GM23338 (cell line): Measurements from ENCODE around the gene ADGRB3. TPM values are rescaled to one million over a fixed set of nuclear protein-coding genes. Genes with fewer than 3 reads are reported as not detected.

Source experiments
- EZH2 ChIP-seq: fragments of 200-600 bp; sonication (generic); IDR thresholded peaks from one replicate; pipeline ENCODE4 v1.8.0; 2017; ENCODE audit warnings: antibody characterized with exemption, mild to moderate bottlenecking, low read depth; ENCODE audit not compliant: unreplicated experiment
- EZH2phosphoT487 ChIP-seq: fragments of 200-600 bp; sonication (generic); IDR thresholded peaks from one replicate; pipeline ENCODE4 v1.8.1; 2018; ENCODE audit warnings: antibody characterized with exemption; ENCODE audit not compliant: unreplicated experiment
- POLR2AphosphoS5 ChIP-seq: IDR thresholded peaks from 2 replicates; pipeline ENCODE4 v1.6.1; 2016; ENCODE audit warnings: antibody characterized with exemption, low read depth
- STAT1 ChIP-seq: IDR thresholded peaks from one replicate; pipeline ENCODE4 v1.6.1; 2016; ENCODE audit warnings: antibody characterized with exemption; ENCODE audit not compliant: unreplicated experiment
- ZNF331 ChIP-seq: fragments of 250-450 bp; sonication (Bioruptor Pico); IDR thresholded peaks from 2 replicates; pipeline ENCODE4 v1.5.0; 2020; ENCODE audit warnings: low read depth, mild to moderate bottlenecking, moderate library complexity
- polyA plus RNA-seq: library from polyadenylated mRNA; unstranded; fragments of >200 nt; fragmentation: Nextera tagmentation; extraction: Ambion mirVana; gene quantifications from 2 replicates; pipeline ENCODE4 v1.2.1, GENCODE V29; 2016
- total RNA-seq: library from RNA; depleted of rRNA; stranded (reverse); fragments of >200 nt; shearing (Covaris generic); gene quantifications from 2 replicates; pipeline ENCODE4 v1.2.3, GENCODE V29; 2014
- TF ChIP-seq, protein P1 (sequence below): fragments of 250-450 bp; sonication (Bioruptor Pico); IDR thresholded peaks from 2 replicates; pipeline ENCODE4 v1.5.0; 2020; ENCODE audit warnings: mild to moderate bottlenecking, moderate library complexity
- TF ChIP-seq, protein P2 (sequence below): IDR thresholded peaks from one replicate; pipeline ENCODE4 v1.6.1; 2018; ENCODE audit warnings: antibody characterized with exemption; ENCODE audit not compliant: unreplicated experiment

Gene ADGRB3
- total and polyA plus RNA-seq, 2 experiments from 2014 or later = 0.92 to 4.0 TPM

DNA sequence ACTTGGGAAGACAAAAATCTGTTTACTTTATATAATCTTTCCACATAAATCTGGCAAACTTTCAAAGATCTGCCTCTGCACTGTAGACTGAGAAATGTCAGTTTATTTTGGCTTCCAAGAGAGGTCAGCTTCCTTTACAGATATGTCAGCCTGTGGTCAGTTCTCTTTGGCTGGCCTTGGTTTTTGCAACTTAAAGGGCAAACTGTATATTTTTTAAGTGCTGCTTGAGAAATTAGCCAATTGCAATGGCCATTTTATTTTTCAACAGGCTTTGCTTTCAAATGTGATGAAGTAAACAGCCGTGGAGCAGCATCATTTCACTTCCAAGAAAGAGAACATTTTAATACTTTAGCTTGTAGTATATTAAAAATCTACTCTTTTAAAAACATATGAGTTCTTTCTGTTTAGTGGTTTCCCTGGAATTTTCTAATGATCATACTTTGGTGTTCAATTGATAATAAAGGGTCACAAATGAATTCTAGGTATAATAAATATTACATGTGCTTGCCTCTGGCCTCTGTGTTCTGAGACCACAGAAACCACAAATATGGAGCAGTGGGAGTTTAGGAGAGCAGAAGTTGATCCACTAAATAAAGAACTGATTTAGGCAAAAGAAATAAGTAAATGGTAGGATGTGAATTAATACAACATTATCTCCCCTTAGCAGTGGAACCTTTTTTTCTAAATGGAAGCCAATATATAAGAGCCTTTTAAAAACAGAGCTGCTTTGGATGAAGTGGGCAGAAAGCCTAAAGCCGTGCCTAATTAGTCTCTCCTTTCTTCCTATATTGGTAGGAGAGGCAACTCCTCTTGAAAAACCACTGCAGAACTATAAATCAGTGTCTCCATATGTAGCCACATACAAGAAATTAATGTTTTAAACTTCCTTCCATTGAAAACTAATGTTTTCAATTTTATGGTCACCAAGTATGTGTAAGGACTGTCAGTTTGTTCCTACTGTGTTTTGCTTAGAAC lies 16.2 kb downstream of the ADGRB3 start (continued):
- TF ChIP-seq, protein P1, sequence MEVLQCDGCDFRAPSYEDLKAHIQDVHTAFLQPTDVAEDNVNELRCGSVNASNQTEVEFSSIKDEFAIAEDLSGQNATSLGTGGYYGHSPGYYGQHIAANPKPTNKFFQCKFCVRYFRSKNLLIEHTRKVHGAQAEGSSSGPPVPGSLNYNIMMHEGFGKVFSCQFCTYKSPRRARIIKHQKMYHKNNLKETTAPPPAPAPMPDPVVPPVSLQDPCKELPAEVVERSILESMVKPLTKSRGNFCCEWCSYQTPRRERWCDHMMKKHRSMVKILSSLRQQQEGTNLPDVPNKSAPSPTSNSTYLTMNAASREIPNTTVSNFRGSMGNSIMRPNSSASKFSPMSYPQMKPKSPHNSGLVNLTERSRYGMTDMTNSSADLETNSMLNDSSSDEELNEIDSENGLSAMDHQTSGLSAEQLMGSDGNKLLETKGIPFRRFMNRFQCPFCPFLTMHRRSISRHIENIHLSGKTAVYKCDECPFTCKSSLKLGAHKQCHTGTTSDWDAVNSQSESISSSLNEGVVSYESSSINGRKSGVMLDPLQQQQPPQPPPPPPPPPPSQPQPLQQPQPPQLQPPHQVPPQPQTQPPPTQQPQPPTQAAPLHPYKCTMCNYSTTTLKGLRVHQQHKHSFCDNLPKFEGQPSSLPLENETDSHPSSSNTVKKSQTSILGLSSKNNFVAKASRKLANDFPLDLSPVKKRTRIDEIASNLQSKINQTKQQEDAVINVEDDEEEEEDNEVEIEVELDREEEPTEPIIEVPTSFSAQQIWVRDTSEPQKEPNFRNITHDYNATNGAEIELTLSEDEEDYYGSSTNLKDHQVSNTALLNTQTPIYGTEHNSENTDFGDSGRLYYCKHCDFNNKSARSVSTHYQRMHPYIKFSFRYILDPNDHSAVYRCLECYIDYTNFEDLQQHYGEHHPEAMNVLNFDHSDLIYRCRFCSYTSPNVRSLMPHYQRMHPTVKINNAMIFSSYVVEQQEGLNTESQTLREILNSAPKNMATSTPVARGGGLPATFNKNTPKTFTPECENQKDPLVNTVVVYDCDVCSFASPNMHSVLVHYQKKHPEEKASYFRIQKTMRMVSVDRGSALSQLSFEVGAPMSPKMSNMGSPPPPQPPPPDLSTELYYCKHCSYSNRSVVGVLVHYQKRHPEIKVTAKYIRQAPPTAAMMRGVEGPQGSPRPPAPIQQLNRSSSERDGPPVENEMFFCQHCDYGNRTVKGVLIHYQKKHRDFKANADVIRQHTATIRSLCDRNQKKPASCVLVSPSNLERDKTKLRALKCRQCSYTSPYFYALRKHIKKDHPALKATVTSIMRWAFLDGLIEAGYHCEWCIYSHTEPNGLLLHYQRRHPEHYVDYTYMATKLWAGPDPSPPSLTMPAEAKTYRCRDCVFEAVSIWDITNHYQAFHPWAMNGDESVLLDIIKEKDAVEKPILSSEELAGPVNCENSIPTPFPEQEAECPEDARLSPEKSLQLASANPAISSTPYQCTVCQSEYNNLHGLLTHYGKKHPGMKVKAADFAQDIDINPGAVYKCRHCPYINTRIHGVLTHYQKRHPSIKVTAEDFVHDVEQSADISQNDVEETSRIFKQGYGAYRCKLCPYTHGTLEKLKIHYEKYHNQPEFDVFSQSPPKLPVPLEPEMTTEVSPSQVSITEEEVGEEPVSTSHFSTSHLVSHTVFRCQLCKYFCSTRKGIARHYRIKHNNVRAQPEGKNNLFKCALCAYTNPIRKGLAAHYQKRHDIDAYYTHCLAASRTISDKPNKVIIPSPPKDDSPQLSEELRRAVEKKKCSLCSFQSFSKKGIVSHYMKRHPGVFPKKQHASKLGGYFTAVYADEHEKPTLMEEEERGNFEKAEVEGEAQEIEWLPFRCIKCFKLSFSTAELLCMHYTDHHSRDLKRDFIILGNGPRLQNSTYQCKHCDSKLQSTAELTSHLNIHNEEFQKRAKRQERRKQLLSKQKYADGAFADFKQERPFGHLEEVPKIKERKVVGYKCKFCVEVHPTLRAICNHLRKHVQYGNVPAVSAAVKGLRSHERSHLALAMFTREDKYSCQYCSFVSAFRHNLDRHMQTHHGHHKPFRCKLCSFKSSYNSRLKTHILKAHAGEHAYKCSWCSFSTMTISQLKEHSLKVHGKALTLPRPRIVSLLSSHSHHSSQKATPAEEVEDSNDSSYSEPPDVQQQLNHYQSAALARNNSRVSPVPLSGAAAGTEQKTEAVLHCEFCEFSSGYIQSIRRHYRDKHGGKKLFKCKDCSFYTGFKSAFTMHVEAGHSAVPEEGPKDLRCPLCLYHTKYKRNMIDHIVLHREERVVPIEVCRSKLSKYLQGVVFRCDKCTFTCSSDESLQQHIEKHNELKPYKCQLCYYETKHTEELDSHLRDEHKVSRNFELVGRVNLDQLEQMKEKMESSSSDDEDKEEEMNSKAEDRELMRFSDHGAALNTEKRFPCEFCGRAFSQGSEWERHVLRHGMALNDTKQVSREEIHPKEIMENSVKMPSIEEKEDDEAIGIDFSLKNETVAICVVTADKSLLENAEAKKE = no peak
- TF ChIP-seq STAT1 (no peak), EZH2 (no peak), EZH2phosphoT487 (no peak), POLR2AphosphoS5 (no peak), ZNF331 (CRISPR knock-in tag) (no peak)
- TF ChIP-seq, protein P2, sequence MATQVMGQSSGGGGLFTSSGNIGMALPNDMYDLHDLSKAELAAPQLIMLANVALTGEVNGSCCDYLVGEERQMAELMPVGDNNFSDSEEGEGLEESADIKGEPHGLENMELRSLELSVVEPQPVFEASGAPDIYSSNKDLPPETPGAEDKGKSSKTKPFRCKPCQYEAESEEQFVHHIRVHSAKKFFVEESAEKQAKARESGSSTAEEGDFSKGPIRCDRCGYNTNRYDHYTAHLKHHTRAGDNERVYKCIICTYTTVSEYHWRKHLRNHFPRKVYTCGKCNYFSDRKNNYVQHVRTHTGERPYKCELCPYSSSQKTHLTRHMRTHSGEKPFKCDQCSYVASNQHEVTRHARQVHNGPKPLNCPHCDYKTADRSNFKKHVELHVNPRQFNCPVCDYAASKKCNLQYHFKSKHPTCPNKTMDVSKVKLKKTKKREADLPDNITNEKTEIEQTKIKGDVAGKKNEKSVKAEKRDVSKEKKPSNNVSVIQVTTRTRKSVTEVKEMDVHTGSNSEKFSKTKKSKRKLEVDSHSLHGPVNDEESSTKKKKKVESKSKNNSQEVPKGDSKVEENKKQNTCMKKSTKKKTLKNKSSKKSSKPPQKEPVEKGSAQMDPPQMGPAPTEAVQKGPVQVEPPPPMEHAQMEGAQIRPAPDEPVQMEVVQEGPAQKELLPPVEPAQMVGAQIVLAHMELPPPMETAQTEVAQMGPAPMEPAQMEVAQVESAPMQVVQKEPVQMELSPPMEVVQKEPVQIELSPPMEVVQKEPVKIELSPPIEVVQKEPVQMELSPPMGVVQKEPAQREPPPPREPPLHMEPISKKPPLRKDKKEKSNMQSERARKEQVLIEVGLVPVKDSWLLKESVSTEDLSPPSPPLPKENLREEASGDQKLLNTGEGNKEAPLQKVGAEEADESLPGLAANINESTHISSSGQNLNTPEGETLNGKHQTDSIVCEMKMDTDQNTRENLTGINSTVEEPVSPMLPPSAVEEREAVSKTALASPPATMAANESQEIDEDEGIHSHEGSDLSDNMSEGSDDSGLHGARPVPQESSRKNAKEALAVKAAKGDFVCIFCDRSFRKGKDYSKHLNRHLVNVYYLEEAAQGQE = no peak
